HG03039 (cell line): ENCODE measurements around the gene DNAH8.
"Not testable (repeated sequence)": the region's sequence is repeated elsewhere in the genome, so short reads cannot be mapped to it uniquely, and the experiment has no call there.

Source experiments
- ATAC-seq: cut with Tn5 transposase; IDR thresholded peaks from one replicate; pipeline ENCODE4 v1.9.1; 2021; ENCODE audit warnings: mild to moderate bottlenecking, moderate library complexity; ENCODE audit not compliant: unreplicated experiment

Gene DNAH8

GRCh38 chr6:38792356-38792755 is 77.2 kb downstream of the DNAH8 start:
- ATAC-seq, result no peak

GRCh38 chr6:38794682-38795081 is 79.6 kb downstream of the DNAH8 start:
- ATAC-seq, result no peak

- ATAC-seq, result no peak
Observed at GRCh38 chr6:38796006-38796405, 80.9 kb downstream of the DNAH8 start.

- ATAC-seq, result not testable (repeated sequence)
Observed at GRCh38 chr6:38796437-38796836, 81.3 kb downstream of the DNAH8 start.

GRCh38 chr6:38796850-38797249 is 81.7 kb downstream of the DNAH8 start:
- ATAC-seq, result no peak

- no peak for ATAC-seq
Observed at GRCh38 chr6:38797391-38797790, 82.3 kb downstream of the DNAH8 start.

GRCh38 chr6:38799529-38800184 is 84.5 kb downstream of the DNAH8 start:
- no peak for ATAC-seq

- ATAC-seq, result no peak
Observed at GRCh38 chr6:38801305-38801704, 86.2 kb downstream of the DNAH8 start.

GRCh38 chr6:38802497-38802896 is 87.4 kb downstream of the DNAH8 start:
- ATAC-seq, result no peak

GRCh38 chr6:38803129-38803528 is 88.0 kb downstream of the DNAH8 start:
- no peak for ATAC-seq

GRCh38 chr6:38804358-38804757 is 89.2 kb downstream of the DNAH8 start:
- ATAC-seq, result no peak

- no peak for ATAC-seq
Observed at GRCh38 chr6:38805127-38805655, 90.1 kb downstream of the DNAH8 start.

GRCh38 chr6:38805692-38806091 is 90.6 kb downstream of the DNAH8 start:
- ATAC-seq, result no peak

GRCh38 chr6:38806271-38806670 is 91.2 kb downstream of the DNAH8 start:
- no peak for ATAC-seq

- no peak for ATAC-seq
Observed at GRCh38 chr6:38806833-38807232, 91.7 kb downstream of the DNAH8 start.

GRCh38 chr6:38808039-38808438 is 92.9 kb downstream of the DNAH8 start:
- ATAC-seq, result no peak

- no peak for ATAC-seq
Observed at GRCh38 chr6:38813041-38813823, 98.1 kb downstream of the DNAH8 start.

- no peak for ATAC-seq
Observed at GRCh38 chr6:38814761-38815160, 99.7 kb downstream of the DNAH8 start.

GRCh38 chr6:38815250-38815649 is 100.1 kb downstream of the DNAH8 start:
- no peak for ATAC-seq

GRCh38 chr6:38818691-38819090 is 103.6 kb downstream of the DNAH8 start:
- no peak for ATAC-seq

GRCh38 chr6:38822963-38823362 is 107.9 kb downstream of the DNAH8 start:
- no peak for ATAC-seq

- ATAC-seq, result no peak
Observed at GRCh38 chr6:38824243-38824894, 109.3 kb downstream of the DNAH8 start.
